WTC11 (cell line): ENCODE results near the gene NDUFAF4. TPM values are rescaled to one million over a fixed set of nuclear protein-coding genes. Genes with fewer than 3 reads are reported as not detected.

ENCODE experiments used
- total RNA-seq: library from RNA; stranded (reverse); gene quantifications from 3 replicates; pipeline ENCODE4 v1.2.3, GENCODE V29; 2021

Gene NDUFAF4
- total RNA-seq, 1 experiment from 2014 or later = 75.8 TPM

Other genes with a start within 250 kb of the NDUFAF4 start
- 7.4 to 7.8 TPM (median 7.8 TPM) in 3 replicates for gene GPR63, start 60.4 kb downstream of the NDUFAF4 start, total RNA-seq
- gene KLHL32, start 26.8 kb upstream of the NDUFAF4 start, total RNA-seq = 0.30 to 0.57 TPM (median 0.52 TPM) in 3 replicates